GM19193 (cell line): ENCODE results near the gene BASP1.

Experiments
- POLR2A ChIP-seq: IDR thresholded peaks from 4 replicates; pipeline ENCODE4 v1.6.1; 2011; ENCODE audit not compliant: insufficient read depth, insufficient read length; ENCODE audit errors: extremely low read depth

Gene BASP1

DNA sequence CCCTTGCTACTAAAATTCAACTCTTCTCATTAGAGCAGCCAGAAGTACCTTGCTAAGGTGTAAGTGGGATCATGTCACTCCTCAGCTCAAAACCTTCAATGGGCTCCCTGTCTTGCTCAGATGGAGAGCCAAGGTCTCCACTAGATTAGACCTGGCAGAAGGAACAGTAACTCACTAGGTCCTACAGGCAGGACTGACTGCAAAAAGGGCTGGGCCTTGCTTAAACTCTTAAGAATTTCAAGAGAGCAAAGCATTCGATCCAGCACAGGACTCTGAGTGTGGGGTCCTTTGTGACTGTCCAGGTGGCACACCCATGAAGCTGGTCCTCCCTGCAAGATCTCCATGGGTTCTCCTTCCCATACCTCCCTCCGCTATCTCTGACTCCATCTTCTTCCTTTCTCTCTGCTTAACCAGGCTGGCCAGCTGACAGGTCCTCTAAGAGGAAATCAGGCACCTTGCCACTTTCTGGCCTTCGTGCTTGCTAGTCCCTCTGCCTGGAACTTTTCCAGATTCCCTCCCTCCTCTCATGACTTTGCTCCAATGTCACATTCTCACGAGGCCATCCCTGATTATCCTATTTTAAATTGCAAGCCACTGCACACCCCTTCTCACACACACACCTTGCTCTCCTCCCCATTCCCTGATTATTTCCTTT, 70.2 kb downstream of the BASP1 start:
- no peak for TF ChIP-seq POLR2A

GRCh38 chr5:17288570-17288969, 71.1 kb downstream of the BASP1 start:
- no peak for TF ChIP-seq POLR2A

DNA sequence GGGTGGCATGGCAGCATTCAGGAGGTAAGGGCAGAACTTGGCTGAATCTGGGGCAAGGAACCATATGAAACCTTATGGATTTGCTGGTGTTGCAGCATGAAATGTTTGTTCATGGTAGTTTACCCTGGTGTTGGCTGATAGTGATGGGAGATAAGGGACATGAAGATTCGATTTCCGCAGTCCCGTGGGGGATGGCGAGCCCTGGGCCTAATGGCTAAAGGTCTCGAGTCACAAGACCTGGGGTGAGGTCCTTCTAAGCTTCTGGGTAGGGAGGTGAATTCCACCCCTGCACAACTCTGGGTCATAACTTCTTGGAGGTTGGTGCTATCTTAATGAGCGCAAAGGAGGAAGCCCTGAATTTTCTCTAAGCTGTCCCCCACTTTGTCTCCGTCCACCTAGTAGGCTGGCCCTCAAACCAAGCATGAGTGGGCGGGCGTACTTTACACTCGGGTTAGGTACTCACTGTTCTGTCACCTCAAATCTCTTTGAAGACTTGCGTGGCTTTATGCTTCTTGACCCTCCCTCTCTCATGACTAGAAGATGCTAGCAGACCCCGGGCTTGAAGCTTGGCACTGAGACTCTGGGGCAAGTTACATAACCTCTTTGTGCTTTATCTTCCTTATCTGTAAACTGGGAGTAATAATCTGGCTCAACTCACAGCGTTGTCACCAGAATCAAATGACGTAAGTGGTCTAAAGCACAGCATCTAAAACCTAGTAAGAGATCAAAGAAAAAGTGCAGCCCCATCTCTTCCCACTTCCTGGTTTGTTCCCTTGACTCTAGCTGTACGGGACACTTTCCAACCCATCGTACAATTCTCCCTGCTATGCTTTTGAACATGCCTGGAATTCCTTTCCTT, 72.5 kb downstream of the BASP1 start:
- TF ChIP-seq POLR2A: no peak

DNA sequence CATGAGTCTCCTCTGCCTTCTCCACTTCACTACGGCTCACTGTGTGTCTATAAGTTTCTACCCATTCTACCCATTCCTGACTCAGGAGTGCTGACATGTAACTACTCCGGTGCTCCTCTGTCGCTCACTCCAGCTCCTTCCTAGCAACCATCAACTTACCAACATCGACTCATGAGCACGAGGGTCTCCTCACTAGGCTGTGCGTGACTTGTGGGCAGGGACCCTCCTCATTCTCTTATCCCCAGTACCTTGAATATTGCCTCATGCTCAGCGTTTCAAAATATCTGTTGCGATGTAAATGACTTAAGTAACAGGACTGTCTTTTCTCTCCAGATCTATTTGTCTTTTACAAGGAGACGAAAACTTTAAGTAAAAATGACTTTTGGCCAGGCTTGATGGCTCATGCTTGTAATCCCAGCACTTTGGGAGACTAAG, 73.1 kb downstream of the BASP1 start:
- no peak for TF ChIP-seq POLR2A

GRCh38 chr5:17292434-17293015, 75.1 kb downstream of the BASP1 start:
- no peak for TF ChIP-seq POLR2A

DNA sequence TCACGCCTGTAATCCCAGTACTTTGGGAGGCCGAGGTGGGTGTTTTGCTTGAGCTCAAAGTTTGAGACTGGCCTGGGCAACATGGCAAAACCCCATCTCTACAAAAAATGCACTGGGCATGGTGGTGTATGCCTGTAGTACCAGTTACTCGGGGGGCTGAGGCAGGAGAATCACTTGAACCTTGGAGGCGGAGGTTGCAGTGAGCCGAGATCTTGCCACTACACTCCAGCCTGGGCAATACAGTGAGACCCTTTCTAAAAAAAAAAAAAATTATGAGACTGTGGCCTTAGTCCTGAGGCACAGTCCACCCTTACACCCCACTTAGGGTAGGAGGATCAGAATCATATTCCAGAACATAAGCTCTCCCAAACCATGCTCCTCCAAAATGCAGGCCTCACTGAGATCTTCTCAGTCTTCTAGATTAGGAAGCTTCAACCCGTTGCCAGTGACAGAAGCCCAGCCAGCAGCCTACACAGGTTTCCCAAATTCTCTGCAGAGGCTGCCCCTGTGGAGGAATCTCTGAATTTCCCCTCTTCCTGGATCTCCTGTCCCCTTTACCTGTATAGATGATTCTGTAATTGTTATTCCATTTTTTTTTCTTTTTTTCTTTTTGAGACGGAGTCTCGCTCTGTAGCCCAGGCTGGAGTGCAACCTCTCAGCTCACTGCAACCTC, 77.3 kb downstream of the BASP1 start:
- no peak for TF ChIP-seq POLR2A

DNA sequence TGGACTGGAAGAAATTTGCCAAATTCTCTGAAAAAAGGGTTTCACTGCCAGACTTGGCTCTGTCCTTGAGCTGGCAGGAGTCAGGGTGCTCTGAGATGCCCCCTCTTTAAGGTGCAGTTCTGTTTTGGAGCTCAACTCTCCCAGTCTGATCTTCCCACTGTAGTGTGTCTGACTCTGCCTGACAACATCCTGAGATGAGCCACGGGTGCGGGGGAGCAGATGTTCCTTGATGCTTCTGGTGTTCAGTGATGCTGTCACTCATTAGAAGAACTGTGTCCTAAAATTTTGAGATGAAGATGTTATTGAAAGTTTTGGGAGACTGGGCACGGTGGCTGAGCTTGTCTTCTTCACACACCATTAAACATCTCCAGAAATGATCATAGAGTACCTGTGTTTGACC, 78.2 kb downstream of the BASP1 start:
- no peak for TF ChIP-seq POLR2A

DNA sequence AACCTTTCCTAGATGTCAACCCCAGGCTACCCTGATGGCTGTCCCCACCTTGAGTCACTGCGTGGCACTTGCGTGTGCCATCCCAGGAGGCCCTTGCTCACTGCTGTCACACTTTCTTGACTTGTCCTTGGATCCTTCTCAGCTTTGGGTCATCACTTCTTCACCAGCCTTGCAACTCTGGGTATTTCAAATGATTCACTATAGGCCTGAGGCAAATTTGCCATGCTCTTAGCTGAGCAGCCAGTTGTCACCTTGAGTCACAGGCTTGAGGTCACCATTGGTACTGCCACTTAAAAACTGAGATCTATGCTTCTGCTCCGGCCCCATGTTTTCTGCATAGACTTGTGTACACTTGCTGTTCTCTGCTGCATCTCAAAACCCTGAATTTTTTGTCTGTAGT, 84.7 kb downstream of the BASP1 start:
- TF ChIP-seq POLR2A: no peak

- TF ChIP-seq POLR2A: no peak
These were observed 85.2 kb downstream of the BASP1 start for GRCh38 chr5:17302604-17303003.

GRCh38 chr5:17304282-17304681, 86.9 kb downstream of the BASP1 start:
- TF ChIP-seq POLR2A: no peak

- no peak for TF ChIP-seq POLR2A
These were observed 87.6 kb downstream of the BASP1 start for GRCh38 chr5:17305017-17305416.

DNA sequence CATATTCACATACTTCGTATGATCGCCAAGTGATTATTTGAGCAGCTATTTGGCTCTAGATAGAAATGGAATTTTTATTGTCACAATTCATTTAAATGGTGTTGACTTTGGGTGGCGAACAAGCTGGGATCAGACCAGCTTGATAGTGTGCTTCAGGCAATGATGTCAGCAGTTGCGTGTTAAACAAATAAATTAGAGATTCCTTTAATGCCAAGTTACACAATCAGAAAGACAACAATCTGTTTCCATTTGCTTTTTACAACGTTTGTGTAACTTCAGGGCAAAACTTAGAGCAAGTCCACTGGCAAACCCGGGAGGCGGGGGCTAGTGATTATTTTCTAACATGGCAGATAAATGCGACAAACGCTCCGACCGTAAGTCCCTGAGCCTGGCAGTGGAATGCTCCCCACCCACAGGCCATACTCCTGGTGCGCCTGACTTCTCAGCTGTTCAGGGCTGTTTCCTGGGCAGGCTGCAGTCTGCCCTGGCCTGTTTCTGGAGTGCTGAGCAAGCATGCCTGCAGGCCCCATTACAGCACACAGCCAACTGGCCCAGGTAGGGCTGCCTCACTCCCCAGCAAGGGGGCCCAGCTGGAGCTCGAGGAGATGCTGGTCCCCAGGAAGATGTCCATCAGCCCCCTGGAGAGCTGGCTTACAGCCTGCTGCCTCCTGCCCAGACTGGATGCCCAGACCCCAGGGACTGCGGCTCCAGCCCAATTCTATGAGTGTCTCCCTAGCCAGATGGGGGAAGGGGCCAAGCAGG, 88.7 kb downstream of the BASP1 start:
- TF ChIP-seq POLR2A: no peak

DNA sequence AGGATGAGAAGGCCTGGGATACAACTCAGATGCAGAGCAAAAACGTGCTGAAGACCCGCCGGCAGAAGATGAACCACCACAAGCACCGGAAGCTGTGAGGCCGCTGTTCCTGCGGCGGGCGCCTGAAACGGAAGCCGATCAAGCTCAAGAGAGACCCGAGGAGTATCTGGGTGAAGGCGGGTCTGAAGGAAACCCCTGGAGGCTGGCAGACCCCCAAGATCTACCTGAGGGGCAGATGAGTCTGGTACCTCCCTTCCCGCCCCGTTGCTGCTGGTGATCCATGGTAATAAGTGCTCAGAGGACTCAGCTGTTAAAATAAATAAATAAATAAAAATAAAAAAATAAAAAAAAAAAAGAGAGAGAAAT, 89.3 kb downstream of the BASP1 start:
- no peak for TF ChIP-seq POLR2A

GRCh38 chr5:17308326-17309065, 91.1 kb downstream of the BASP1 start:
- TF ChIP-seq POLR2A: no peak

GRCh38 chr5:17309462-17309861, 92.0 kb downstream of the BASP1 start:
- TF ChIP-seq POLR2A: no peak

- TF ChIP-seq POLR2A: no peak
These were observed 94.9 kb downstream of the BASP1 start for GRCh38 chr5:17312358-17312757.
